Measurements from ENCODE around the gene RFX1.
"Not testable (repeated sequence)": the region's sequence is repeated elsewhere in the genome, so short reads cannot be mapped to it uniquely, and the experiment has no call there.

Gene RFX1

GRCh38 chr19:14026652-14027192, 20.6 kb upstream of the RFX1 start:
- not testable (repeated sequence) for DNase-seq

GRCh38 chr19:14023404-14024235, 17.5 kb upstream of the RFX1 start:
- DNase-seq = peak; percentile 10 to 46

GRCh38 chr19:14022469-14022868, 16.3 kb upstream of the RFX1 start:
- DNase-seq = no peak

- DNase-seq = no peak
Measured at GRCh38 chr19:14021474-14021873, 15.4 kb upstream of the RFX1 start.

GRCh38 chr19:14019739-14020138, 13.6 kb upstream of the RFX1 start:
- DNase-seq = not testable (repeated sequence)

GRCh38 chr19:14019100-14019499, 13.0 kb upstream of the RFX1 start:
- no peak for DNase-seq

GRCh38 chr19:14015524-14016035, 9.5 kb upstream of the RFX1 start:
- DNase-seq = peak; percentile 55 to 78

- DNase-seq = no peak
Measured at GRCh38 chr19:14012378-14012915, 6.3 kb upstream of the RFX1 start.

GRCh38 chr19:14006766-14007562, 844 bp upstream of the RFX1 start:
- DNase-seq = peak in 1 of 2 experiments; percentile 85

- peak in 1 of 2 experiments; percentile 82 for DNase-seq
Measured at GRCh38 chr19:14005349-14006084, 603 bp downstream of the RFX1 start.

GRCh38 chr19:14004619-14005348, 1.3 kb downstream of the RFX1 start:
- DNase-seq = no peak

- DNase-seq = no peak
Measured at GRCh38 chr19:14003251-14004055, 2.7 kb downstream of the RFX1 start.

- DNase-seq = no peak
Measured at GRCh38 chr19:14002571-14003250, 3.4 kb downstream of the RFX1 start.

GRCh38 chr19:14000691-14001375, 5.3 kb downstream of the RFX1 start:
- no peak for DNase-seq

GRCh38 chr19:13999085-13999484, 7.0 kb downstream of the RFX1 start:
- no peak for DNase-seq

GRCh38 chr19:13998426-13998825, 7.7 kb downstream of the RFX1 start:
- no peak for DNase-seq

- no peak for DNase-seq
Measured at GRCh38 chr19:13997631-13997962, 8.5 kb downstream of the RFX1 start.

- no peak for DNase-seq
Measured at GRCh38 chr19:13996928-13997630, 9.0 kb downstream of the RFX1 start.
